Testis (tissue), 3 donors: Measurements from ENCODE around the gene CASK. TPM values are rescaled to one million over a fixed set of nuclear protein-coding genes. Genes with fewer than 3 reads are reported as not detected.

Experiments
- DNase-seq: peaks from one replicate; pipeline ENCODE4 v3.0.0-alpha.2; 2019
- H3K27ac ChIP-seq, 2 donors: fragments of 200-600 bp; sonication (generic); one replicate each; pipeline ENCODE4 v1.5.1; 2019
- H3K27me3 ChIP-seq: fragments of 200-600 bp; sonication (generic); one replicate; pipeline ENCODE4 v1.5.1; 2019
- H3K36me3 ChIP-seq: fragments of 200-600 bp; sonication (generic); one replicate; pipeline ENCODE4 v1.5.1; 2017; ENCODE audit warnings: low read depth; ENCODE audit errors: missing control alignments
- H3K4me1 ChIP-seq: fragments of 200-600 bp; sonication (generic); one replicate; pipeline ENCODE4 v1.5.1; 2019
- H3K4me3 ChIP-seq, 2 donors: fragments of 200-600 bp; sonication (generic); one replicate each; pipeline ENCODE4 v1.5.1; 2017 to 2019
- H3K9me3 ChIP-seq: fragments of 200-600 bp; sonication (generic); one replicate; pipeline ENCODE4 v1.5.1; 2017
- POLR2A ChIP-seq: fragments of 450-650 bp; IDR thresholded peaks from one replicate; pipeline ENCODE4 v1.6.1; 2017; ENCODE audit warnings: antibody characterized with exemption, mild to moderate bottlenecking, moderate library complexity
- WGBS, 2 donors: methylation state at CpG; one replicate each; pipeline ENCODE4 v1.1.5; 2018; 5-methylcytosine and 5-hydroxymethylcytosine counted together
- intact Hi-C: fragments of 100-400 bp; cut with DNase I; formaldehyde crosslinking; loops from one replicate; pipeline ENCODE4 v1.15.1; 2023; ENCODE audit warnings: low total_unique reads
- polyA plus RNA-seq: library from polyadenylated mRNA; stranded (reverse); fragments of 350-450 nt; fragmentation: Illumina TruSeq; extraction: RNeasy Lipid Tissue Mini Kit (QIAGEN cat#74804); gene quantifications from one replicate; pipeline ENCODE4 v1.2.3, GENCODE V29; 2014; ENCODE audit warnings: low read depth, low replicate concordance; ENCODE audit not compliant: insufficient read depth
- total RNA-seq, 2 donors: library from RNA; depleted of rRNA; stranded (reverse); fragments of >200 nt; gene quantifications; one replicate each; pipeline ENCODE4 v1.2.3, GENCODE V29; 2016
- TF ChIP-seq, protein P1 (sequence below), 3 experiments: fragments of 450-650 bp in 2 of 3; fragments of 200-600 bp in 1 of 3; sonication (generic) in 1 of 3; IDR thresholded peaks; one replicate each; pipeline ENCODE4 v1.5.1; 2016 to 2019; ENCODE audit warnings: antibody characterized with exemption in 3 of 3, mild to moderate bottlenecking in 2 of 3, moderate library complexity in 1 of 3

The CASK gene
- total and polyA plus RNA-seq, 3 donors from 2014 or later, result 8.5 to 20.9 (median 14.5) TPM

DNA sequence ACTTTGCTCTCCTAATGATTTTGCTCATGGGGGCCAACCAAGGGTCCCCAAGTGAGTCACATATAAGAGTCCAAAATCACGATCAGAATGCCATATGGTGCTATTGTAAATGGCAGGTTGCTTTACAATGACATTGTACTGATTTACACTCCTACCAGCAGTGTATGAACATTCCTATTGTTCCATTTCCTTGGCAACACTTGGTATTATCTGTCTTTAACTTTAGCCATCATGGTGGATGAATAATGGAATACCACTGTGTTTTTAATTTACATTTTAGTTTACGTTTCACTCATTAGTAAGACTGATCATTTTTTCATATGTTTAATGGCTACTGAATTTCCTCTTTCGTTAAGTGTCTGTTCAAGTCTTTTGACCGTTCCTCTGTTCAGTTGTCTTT lies 379.7 kb downstream of the CASK start:
- no peak for DNase-seq
- Histone ChIP-seq H3K27ac (no peak overlapping the region), H3K4me1 (no peaks in the 10 kb centered on the region), H3K36me3 (no peaks in the 10 kb centered on the region), H3K27me3 (no peaks in the 10 kb centered on the region), H3K4me3 (no peak overlapping the region), H3K9me3 (no peaks in the 10 kb centered on the region)
- 95 to 97% methylated on average over 4 of the region's 4 CpGs for WGBS, 2 donors
- TF ChIP-seq POLR2A, result no peak
- TF ChIP-seq, protein P1, sequence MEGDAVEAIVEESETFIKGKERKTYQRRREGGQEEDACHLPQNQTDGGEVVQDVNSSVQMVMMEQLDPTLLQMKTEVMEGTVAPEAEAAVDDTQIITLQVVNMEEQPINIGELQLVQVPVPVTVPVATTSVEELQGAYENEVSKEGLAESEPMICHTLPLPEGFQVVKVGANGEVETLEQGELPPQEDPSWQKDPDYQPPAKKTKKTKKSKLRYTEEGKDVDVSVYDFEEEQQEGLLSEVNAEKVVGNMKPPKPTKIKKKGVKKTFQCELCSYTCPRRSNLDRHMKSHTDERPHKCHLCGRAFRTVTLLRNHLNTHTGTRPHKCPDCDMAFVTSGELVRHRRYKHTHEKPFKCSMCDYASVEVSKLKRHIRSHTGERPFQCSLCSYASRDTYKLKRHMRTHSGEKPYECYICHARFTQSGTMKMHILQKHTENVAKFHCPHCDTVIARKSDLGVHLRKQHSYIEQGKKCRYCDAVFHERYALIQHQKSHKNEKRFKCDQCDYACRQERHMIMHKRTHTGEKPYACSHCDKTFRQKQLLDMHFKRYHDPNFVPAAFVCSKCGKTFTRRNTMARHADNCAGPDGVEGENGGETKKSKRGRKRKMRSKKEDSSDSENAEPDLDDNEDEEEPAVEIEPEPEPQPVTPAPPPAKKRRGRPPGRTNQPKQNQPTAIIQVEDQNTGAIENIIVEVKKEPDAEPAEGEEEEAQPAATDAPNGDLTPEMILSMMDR (IDR thresholded peaks at IDR 0.05), result no peak
- intact Hi-C loops, result no loop called here

DNA sequence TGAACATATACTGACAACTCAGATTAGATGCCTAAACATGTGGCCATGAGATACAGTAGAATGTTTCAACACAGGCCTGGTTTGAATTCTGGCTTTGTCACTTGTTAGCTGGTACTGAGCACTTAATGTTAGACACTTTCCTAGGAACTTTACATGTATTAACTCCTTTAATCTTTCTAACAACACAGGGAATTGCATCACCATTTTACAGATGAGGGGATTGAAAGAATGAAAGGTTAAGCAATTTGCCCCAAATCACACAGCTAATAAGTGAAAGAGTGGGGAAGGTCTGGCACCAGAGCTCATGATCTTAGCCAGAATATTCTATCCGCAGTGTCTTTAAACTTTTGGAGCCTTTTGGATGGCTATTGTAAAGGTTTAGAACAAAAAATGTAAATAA lies 380.3 kb downstream of the CASK start:
- TF ChIP-seq, protein P1 (IDR thresholded peaks at IDR 0.05), result no peak
- no peak for TF ChIP-seq POLR2A
- H3K27me3 ChIP-seq, result no peaks in the 10 kb centered on the region

DNA sequence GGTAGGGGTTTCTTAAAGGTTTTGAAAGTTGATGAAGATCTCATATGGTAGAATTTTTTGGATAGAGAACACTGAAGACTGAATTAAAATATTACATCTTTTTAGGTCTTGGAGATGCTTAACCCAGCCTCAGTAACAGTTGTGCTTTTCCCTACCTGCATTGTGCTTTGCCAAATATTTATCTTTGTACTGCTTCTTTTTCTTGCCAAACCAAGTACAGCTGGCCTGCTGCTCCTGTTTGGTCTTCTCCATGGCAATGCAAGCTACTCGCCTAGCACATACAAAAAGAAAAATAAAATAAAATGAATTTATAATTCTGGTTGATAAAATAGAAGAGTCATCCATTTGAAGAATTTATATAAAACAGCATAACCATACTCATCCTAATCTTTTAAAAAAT lies 380.8 kb downstream of the CASK start:
- 62 to 92% methylated on average over 1 of the region's 1 CpG for WGBS, 2 donors
- no peak overlapping the region for H3K4me3 ChIP-seq
- no peak overlapping the region for H3K27ac ChIP-seq
- no peaks in the 10 kb centered on the region for H3K36me3 ChIP-seq
- DNase-seq, result no peak
- intact Hi-C loops, result no loop called here
- TF ChIP-seq POLR2A, result no peak
- TF ChIP-seq, protein P1 (IDR thresholded peaks at IDR 0.05), result no peak
- H3K27me3 ChIP-seq, result no peaks in the 10 kb centered on the region
- no peaks in the 10 kb centered on the region for H3K9me3 ChIP-seq
- H3K4me1 ChIP-seq, result no peaks in the 10 kb centered on the region

More for the DNA sequence above, 380.3 kb downstream of the CASK start:
- no peaks in the 10 kb centered on the region for H3K9me3 ChIP-seq
- 94 to 100% methylated on average over 1 of the region's 1 CpG for WGBS, 2 donors
- no peak overlapping the region for H3K4me3 ChIP-seq
- no peaks in the 10 kb centered on the region for H3K36me3 ChIP-seq
- H3K27ac ChIP-seq, result no peak overlapping the region
- DNase-seq, result no peak
- intact Hi-C loops, result no loop called here
- H3K4me1 ChIP-seq, result no peaks in the 10 kb centered on the region

DNA sequence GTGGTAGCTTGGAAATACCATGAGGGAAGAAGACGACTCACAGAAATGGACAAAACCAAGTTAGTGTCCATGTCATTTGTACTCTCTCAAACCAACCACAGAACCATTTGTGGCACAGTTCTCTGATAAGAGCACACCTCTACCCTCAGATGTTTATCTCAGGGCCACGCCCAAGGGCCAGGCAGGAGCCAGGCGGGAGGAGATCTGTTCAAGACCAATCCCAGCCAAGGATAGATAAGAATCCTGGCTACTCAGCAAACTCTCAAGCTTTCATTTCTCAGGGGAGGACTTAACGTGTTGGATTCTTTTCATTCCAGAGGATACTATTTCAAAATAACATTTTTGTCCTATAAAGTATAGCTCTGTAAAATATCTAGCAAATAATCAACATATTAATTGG lies 381.2 kb downstream of the CASK start:
- no peak for TF ChIP-seq POLR2A
- TF ChIP-seq, protein P1 (IDR thresholded peaks at IDR 0.05), result no peak
- intact Hi-C loops, result no loop called here
- no peak for DNase-seq
- 77 to 94% methylated on average over 3 to 4 of the region's 4 CpGs for WGBS, 2 donors
- no peaks in the 10 kb centered on the region for H3K36me3 ChIP-seq
- H3K9me3 ChIP-seq, result no peaks in the 10 kb centered on the region
- H3K27me3 ChIP-seq, result no peaks in the 10 kb centered on the region
- H3K27ac ChIP-seq, result no peak overlapping the region
- no peaks in the 10 kb centered on the region for H3K4me1 ChIP-seq
- no peak overlapping the region for H3K4me3 ChIP-seq

DNA sequence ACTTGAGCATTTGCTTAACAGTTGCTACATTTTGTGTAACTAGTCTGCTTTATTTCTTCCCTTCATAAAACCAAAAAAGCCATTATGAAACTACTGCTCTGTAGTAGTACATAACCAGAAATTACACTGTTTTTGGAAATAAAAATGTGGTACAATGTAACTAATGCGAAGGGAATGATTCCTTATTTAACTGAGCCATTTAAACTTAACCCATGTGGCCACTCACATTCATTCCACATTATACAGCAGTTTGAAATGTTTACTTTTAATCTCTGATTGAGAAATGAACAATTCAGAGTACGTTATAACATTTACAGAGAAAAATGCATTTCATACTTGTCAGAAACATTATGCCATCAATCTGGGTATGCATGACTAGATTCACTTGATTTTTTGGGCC lies 382.0 kb downstream of the CASK start:
- Histone ChIP-seq H3K27me3 (no peaks in the 10 kb centered on the region), H3K9me3 (no peaks in the 10 kb centered on the region), H3K4me3 (no peak overlapping the region), H3K4me1 (no peaks in the 10 kb centered on the region), H3K36me3 (no peaks in the 10 kb centered on the region), H3K27ac (no peak overlapping the region)
- intact Hi-C loops, result no loop called here
- WGBS, 2 donors, result 82 to 100% methylated on average over 2 of the region's 2 CpGs
- no peak for DNase-seq
- TF ChIP-seq POLR2A, result no peak
- TF ChIP-seq, protein P1 (IDR thresholded peaks at IDR 0.05), result no peak
